Right lobe of liver (tissue), 4 donors: ENCODE results near the gene ATP11B.
"Not testable (repeated sequence)": the region's sequence is repeated elsewhere in the genome, so short reads cannot be mapped to it uniquely, and the experiment has no call there.

Source experiments
- POLR2A ChIP-seq: fragments of 450-650 bp; IDR thresholded peaks from one replicate; pipeline ENCODE4 v1.6.1; 2017; ENCODE audit warnings: antibody characterized with exemption, mild to moderate bottlenecking
- TF ChIP-seq, protein P1 (sequence below), 4 donors: fragments of 200-600 bp in 3 of 4; fragments of 450-650 bp in 1 of 4; IDR thresholded peaks; one replicate each; pipeline versions ENCODE4 v1.5.1 to v1.8.0; 2016 to 2022; ENCODE audit warnings: antibody characterized with exemption in 4 of 4, mild to moderate bottlenecking in 2 of 4
- donor health status: DM: no; HTN: no; CAD: no.
- donor health status: DM: no; HTN: no; CAD: no.
- donor health status: DM: no; HTN: yes; CAD: no.

DNA sequence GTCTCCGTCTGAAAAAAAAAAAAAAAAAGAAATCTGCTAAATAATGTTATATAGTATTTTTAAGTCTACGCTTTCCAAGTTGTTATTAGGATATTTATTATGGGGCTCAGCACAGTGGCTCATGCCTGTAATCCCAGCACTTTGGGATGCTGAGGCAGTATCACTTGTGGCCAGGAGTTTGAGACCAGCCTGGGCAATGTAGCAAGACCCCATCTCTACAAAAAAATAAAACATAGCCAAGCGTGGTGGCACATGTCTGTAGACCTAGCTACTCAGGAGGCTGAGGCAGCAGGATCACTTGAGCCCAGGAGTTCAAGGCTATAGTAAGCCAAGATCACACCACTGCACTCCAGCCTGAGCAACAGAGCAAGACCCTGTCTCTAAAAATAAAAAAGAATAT lies 77.6 kb downstream of the ATP11B start:
- not testable (repeated sequence) for TF ChIP-seq POLR2A
- TF ChIP-seq, protein P1, sequence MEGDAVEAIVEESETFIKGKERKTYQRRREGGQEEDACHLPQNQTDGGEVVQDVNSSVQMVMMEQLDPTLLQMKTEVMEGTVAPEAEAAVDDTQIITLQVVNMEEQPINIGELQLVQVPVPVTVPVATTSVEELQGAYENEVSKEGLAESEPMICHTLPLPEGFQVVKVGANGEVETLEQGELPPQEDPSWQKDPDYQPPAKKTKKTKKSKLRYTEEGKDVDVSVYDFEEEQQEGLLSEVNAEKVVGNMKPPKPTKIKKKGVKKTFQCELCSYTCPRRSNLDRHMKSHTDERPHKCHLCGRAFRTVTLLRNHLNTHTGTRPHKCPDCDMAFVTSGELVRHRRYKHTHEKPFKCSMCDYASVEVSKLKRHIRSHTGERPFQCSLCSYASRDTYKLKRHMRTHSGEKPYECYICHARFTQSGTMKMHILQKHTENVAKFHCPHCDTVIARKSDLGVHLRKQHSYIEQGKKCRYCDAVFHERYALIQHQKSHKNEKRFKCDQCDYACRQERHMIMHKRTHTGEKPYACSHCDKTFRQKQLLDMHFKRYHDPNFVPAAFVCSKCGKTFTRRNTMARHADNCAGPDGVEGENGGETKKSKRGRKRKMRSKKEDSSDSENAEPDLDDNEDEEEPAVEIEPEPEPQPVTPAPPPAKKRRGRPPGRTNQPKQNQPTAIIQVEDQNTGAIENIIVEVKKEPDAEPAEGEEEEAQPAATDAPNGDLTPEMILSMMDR (IDR thresholded peaks at IDR 0.05) = not testable (repeated sequence)
